Thoracic aorta (tissue), 2 donors: ENCODE results near the gene PPL. TPM values are rescaled to one million over a fixed set of nuclear protein-coding genes. Genes with fewer than 3 reads are reported as not detected.

ENCODE experiments used
- ATAC-seq: fragments of 150-250 bp; one replicate; pipeline ENCODE4 v1.8.0; 2017; ENCODE audit warnings: low read depth; ENCODE audit not compliant: insufficient number of reproducible peaks, low FRiP score
- DNase-seq: peaks from one replicate; pipeline ENCODE4 v3.0.0-alpha.2; 2020; ENCODE audit warnings: low spot score
- H3K27ac ChIP-seq, 2 donors: fragments of 200-600 bp; sonication (generic); 1 replicate in 1 of 2; 2 replicates in 1 of 2; pipeline ENCODE4 v1.5.1; 2016; ENCODE audit warnings: mild to moderate bottlenecking in 2 of 2, moderate library complexity in 2 of 2
- H3K27me3 ChIP-seq: fragments of 200-600 bp; sonication (generic); replicated peaks from 2 replicates; pipeline ENCODE4 v1.6.0; 2016; ENCODE audit warnings: mild to moderate bottlenecking; ENCODE audit not compliant: insufficient read depth
- H3K36me3 ChIP-seq: fragments of 200-600 bp; sonication (generic); one replicate; pipeline ENCODE4 v1.5.1; 2016
- H3K4me1 ChIP-seq, 2 donors: fragments of 200-600 bp; sonication (generic); 1 replicate in 1 of 2; 2 replicates in 1 of 2; pipeline versions ENCODE4 v1.5.1 to v1.6.0; 2016; ENCODE audit warnings: low read depth in 2 of 2, mild to moderate bottlenecking in 1 of 2; ENCODE audit not compliant: control insufficient read depth in 1 of 2
- H3K4me3 ChIP-seq: fragments of 200-600 bp; sonication (generic); 2 replicates; pipeline ENCODE4 v1.5.1; 2016; ENCODE audit warnings: mild to moderate bottlenecking
- H3K9me3 ChIP-seq: fragments of 200-600 bp; sonication (generic); 2 replicates; pipeline ENCODE4 v1.5.1; 2016
- total RNA-seq, 2 donors: library from RNA; depleted of rRNA; stranded (reverse); fragments of >200 nt; gene quantifications; one replicate each; pipeline versions ENCODE4 v1.1.0 to v1.2.3, GENCODE V29; 2016
- TF ChIP-seq, protein P1 (sequence below): fragments of 200-600 bp; sonication (generic); IDR thresholded peaks from one replicate; pipeline ENCODE4 v1.5.1; 2019; ENCODE audit warnings: antibody characterized with exemption

PPL gene
- total RNA-seq, 2 donors from 2014 or later, result 22.6 to 28.8 TPM

DNA sequence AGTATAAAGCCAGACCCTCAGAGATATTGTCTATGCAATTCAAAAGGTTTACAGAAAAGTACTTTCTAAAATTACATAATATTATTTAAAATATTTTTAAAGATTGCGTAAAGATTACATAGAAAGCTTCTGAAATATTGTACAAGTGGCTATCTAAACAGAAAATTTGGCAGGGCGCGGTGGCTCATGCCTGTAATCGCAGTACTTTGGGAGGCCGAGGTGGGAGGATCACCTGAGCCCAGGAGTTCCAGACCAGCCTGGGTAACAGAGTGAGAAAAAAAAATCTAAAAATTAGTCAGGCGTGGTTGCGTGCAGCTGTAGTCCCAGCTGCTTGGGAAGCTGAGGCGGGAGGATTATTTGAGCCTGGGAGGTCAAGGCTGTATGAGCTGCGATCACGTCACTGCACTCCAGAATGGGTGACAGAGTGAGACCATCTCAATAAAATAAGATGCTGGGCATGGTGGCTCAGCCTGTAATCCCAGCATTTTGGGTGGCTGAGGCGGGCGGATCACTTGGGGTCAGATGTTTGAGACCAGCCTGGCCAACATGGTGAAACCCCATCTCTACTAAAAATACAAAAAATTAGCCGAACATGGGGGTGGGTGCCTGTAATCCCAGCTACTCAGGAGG is 71.6 kb downstream of the PPL start:
- H3K27me3 ChIP-seq, result no peaks in the 10 kb centered on the region
- DNase-seq (no peak), ATAC-seq (no peak)
- TF ChIP-seq, protein P1, sequence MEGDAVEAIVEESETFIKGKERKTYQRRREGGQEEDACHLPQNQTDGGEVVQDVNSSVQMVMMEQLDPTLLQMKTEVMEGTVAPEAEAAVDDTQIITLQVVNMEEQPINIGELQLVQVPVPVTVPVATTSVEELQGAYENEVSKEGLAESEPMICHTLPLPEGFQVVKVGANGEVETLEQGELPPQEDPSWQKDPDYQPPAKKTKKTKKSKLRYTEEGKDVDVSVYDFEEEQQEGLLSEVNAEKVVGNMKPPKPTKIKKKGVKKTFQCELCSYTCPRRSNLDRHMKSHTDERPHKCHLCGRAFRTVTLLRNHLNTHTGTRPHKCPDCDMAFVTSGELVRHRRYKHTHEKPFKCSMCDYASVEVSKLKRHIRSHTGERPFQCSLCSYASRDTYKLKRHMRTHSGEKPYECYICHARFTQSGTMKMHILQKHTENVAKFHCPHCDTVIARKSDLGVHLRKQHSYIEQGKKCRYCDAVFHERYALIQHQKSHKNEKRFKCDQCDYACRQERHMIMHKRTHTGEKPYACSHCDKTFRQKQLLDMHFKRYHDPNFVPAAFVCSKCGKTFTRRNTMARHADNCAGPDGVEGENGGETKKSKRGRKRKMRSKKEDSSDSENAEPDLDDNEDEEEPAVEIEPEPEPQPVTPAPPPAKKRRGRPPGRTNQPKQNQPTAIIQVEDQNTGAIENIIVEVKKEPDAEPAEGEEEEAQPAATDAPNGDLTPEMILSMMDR, result no peak
- H3K4me3 ChIP-seq, result no peak overlapping the region
- H3K9me3 ChIP-seq, result no peaks in the 10 kb centered on the region
- H3K36me3 ChIP-seq, result peaks cover 21% of the 10 kb centered on the region
- H3K27ac ChIP-seq, result no peak overlapping the region
- peaks cover 4 to 12% of the 10 kb centered on the region in 2 donors for H3K4me1 ChIP-seq

DNA sequence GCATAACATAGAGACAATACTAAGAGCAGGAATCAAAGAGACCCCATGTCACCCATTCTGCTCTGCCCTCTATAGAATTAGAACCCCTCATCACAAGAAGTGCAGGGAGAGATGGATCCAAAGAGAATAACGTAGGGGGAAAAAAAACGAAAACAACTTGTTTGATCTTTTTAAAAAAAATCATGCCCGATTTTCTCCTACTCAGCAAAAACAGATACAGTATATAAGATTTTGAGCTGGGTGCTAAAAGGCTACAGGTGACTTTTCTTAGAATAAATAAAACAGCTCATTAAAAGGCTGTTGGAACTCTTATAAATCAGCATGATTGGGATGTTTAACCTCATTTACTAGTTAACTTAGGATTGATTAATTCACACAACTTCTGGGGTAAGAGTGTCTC is 72.2 kb downstream of the PPL start:
- peaks cover 27% of the 10 kb centered on the region for H3K36me3 ChIP-seq

GRCh38 chr16:4862639-4863038 is 74.3 kb downstream of the PPL start:
- no peak for DNase-seq
- no peak overlapping the region for H3K4me3 ChIP-seq
- H3K27ac ChIP-seq, result peak overlapping the region in 1 of 2 donors; percentile 6
- H3K4me1 ChIP-seq, result peaks cover 4 to 12% of the 10 kb centered on the region in 2 donors
- H3K36me3 ChIP-seq, result peaks cover 41% of the 10 kb centered on the region
- ATAC-seq, result no peak
- no peaks in the 10 kb centered on the region for H3K9me3 ChIP-seq
- no peaks in the 10 kb centered on the region for H3K27me3 ChIP-seq
- TF ChIP-seq, protein P1, result no peak

More for the DNA sequence above, 72.2 kb downstream of the PPL start:
- TF ChIP-seq, protein P1, result no peak
- Histone ChIP-seq H3K27ac (no peak overlapping the region), H3K27me3 (no peaks in the 10 kb centered on the region), H3K4me3 (no peak overlapping the region), H3K4me1 (peaks cover 4 to 12% of the 10 kb centered on the region in 2 donors), H3K9me3 (no peaks in the 10 kb centered on the region)
- ATAC-seq, result no peak
- no peak for DNase-seq

GRCh38 chr16:4860727-4861342 is 76.1 kb downstream of the PPL start:
- DNase-seq (no peak), ATAC-seq (no peak)
- Histone ChIP-seq H3K4me1 (peaks cover 4 to 12% of the 10 kb centered on the region in 2 donors), H3K27me3 (no peaks in the 10 kb centered on the region), H3K4me3 (no peak overlapping the region), H3K36me3 (peaks cover 53% of the 10 kb centered on the region), H3K27ac (no peak overlapping the region), H3K9me3 (no peaks in the 10 kb centered on the region)
- TF ChIP-seq, protein P1, result no peak

- no peak overlapping the region for H3K4me3 ChIP-seq
- no peaks in the 10 kb centered on the region for H3K9me3 ChIP-seq
- peaks cover 60% of the 10 kb centered on the region for H3K36me3 ChIP-seq
- H3K27ac ChIP-seq, result no peak overlapping the region
- DNase-seq (no peak), ATAC-seq (no peak)
- H3K4me1 ChIP-seq, result peaks cover 4 to 12% of the 10 kb centered on the region in 2 donors
- no peaks in the 10 kb centered on the region for H3K27me3 ChIP-seq
- TF ChIP-seq, protein P1, result no peak
These were observed 77.1 kb downstream of the PPL start for GRCh38 chr16:4859900-4860255.
